GM12865 (cell line): Measurements from ENCODE around the gene KIRREL3.

ENCODE experiments used
- DNase-seq: peaks from one replicate; pipeline ENCODE4 v3.0.0; 2010; ENCODE audit warnings: low read depth
- H3K4me3 ChIP-seq: 2 replicates; pipeline ENCODE4 v1.5.1; 2011; ENCODE audit warnings: mild to moderate bottlenecking, low read depth, low read length, control low read depth
- CTCF ChIP-seq: IDR thresholded peaks from 2 replicates; pipeline ENCODE4 v1.5.1; 2011; ENCODE audit warnings: low read length, control low read depth, low read depth, inconsistent platforms; ENCODE audit not compliant: insufficient read depth; ENCODE audit errors: missing control alignments

Gene KIRREL3

GRCh38 chr11:126719740-126720139 is 280.8 kb downstream of the KIRREL3 start:
- no peak for TF ChIP-seq CTCF
- H3K4me3 ChIP-seq, result no peak overlapping the region
- DNase-seq, result no peak

GRCh38 chr11:126718276-126718675 is 282.3 kb downstream of the KIRREL3 start:
- DNase-seq, result no peak
- no peak overlapping the region for H3K4me3 ChIP-seq
- no peak for TF ChIP-seq CTCF

- TF ChIP-seq CTCF, result peak; percentile 72
- no peak overlapping the region for H3K4me3 ChIP-seq
- DNase-seq, result peak; percentile 67
Measured at GRCh38 chr11:126716456-126717083, 284.0 kb downstream of the KIRREL3 start.

- TF ChIP-seq CTCF, result no peak
- H3K4me3 ChIP-seq, result no peak overlapping the region
Measured at GRCh38 chr11:126713806-126714205, 286.8 kb downstream of the KIRREL3 start.

GRCh38 chr11:126711977-126712625 is 288.5 kb downstream of the KIRREL3 start:
- no peak for TF ChIP-seq CTCF
- DNase-seq, result no peak
- H3K4me3 ChIP-seq, result no peak overlapping the region

More at GRCh38 chr11:126713806-126714205, 286.8 kb downstream of the KIRREL3 start:
- no peak for DNase-seq

- no peak for TF ChIP-seq CTCF
Measured at GRCh38 chr11:126710804-126711399, 289.7 kb downstream of the KIRREL3 start.

More at GRCh38 chr11:126710804-126711399, 289.7 kb downstream of the KIRREL3 start:
- no peak overlapping the region for H3K4me3 ChIP-seq
- DNase-seq, result no peak
